DMS79 (cell line): ENCODE measurements around the gene HOXC5.

ENCODE experiments used
- DNase-seq: peaks from one replicate; lab custom pipeline; 2025; lab: John Stamatoyannopoulos, UW

Gene HOXC5

GRCh38 chr12:54032627-54033100, at the start of gene HOXC5:
HOXC5 (plus strand) TSS chr12:54033050; CDS start chr12:54033123, 73 bp downstream.
- peak; percentile 48 for DNase-seq

- DNase-seq = no peak
Observed at GRCh38 chr12:53983568-53983949, 49.3 kb upstream of the HOXC5 start.

GRCh38 chr12:53983950-53984572, 48.8 kb upstream of the HOXC5 start:
- DNase-seq = no peak

DNA sequence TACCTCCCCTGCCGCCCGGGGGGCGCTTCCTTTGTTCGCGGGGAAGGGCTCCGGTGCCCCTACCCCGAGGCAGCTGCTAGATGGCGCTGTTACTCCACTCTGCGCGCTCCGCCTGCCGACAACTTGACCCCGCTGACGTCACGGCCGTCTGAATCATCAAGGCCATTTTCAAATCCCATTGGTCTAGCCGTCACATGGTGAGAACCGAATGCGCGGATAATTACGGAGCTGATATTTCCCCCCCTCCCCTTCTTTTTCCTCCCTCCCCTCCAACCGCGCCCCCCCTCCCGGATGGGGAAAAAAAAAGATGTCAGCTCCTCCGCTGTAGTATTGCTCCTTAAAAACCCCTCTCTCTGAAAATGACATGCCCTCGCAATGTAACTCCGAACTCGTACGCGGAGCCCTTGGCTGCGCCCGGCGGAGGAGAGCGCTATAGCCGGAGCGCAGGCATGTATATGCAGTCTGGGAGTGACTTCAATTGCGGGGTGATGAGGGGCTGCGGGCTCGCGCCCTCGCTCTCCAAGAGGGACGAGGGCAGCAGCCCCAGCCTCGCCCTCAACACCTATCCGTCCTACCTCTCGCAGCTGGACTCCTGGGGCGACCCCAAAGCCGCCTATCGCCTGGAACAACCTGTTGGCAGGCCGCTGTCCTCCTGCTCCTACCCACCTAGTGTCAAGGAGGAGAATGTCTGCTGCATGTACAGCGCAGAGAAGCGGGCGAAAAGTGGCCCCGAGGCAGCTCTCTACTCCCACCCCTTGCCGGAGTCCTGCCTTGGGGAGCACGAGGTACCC, 47.8 kb upstream of the HOXC5 start, which contains the start of gene HOXC10:
Gene HOXC10 (plus strand): TSS at position 246 of the 791 bp plus-strand sequence. CDS start 114 bp downstream, at position 360.
- DNase-seq = peak; percentile 58

DNA sequence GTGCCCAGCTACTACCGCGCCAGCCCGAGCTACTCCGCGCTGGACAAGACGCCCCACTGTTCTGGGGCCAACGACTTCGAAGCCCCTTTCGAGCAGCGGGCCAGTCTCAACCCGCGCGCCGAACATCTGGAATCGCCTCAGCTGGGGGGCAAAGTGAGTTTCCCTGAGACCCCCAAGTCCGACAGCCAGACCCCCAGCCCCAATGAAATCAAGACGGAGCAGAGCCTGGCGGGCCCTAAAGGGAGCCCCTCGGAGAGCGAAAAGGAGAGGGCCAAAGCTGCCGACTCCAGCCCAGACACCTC, 47.2 kb upstream of the HOXC5 start:
- DNase-seq = no peak

DNA sequence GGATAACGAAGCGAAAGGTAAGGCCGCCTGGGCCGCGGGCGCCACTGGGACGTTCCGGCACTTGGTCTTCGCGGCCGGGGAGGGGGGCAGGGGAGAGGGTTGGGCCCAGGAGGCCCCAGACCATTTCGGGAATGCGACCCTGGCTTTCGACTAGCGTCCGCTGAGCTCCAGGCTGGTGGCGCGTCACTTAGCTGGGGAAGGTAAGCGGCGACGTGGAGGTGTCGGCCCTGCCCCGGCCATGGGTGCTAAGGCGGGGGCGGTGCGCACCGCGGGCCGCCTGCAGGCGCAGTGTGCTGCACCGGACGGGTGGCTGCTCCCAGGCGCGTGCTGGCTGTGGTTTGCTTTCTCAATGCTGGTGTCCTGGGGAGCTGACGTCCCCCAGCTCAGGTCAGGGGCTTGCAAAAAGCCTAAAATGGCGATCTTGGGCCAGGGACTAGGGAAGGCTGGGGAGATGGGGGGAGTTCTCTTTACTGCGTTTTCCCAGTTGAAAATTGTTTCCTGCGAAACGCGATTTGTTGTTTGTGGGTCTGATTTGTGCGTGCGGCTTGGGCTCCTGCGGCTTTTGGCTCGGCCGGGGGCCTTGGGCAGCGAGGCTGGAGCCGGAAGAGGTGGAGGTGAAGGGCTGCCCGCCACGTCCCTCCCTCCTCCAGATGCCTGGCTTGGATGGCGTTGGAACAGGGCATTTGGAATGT, 46.7 kb upstream of the HOXC5 start:
- no peak for DNase-seq

DNA sequence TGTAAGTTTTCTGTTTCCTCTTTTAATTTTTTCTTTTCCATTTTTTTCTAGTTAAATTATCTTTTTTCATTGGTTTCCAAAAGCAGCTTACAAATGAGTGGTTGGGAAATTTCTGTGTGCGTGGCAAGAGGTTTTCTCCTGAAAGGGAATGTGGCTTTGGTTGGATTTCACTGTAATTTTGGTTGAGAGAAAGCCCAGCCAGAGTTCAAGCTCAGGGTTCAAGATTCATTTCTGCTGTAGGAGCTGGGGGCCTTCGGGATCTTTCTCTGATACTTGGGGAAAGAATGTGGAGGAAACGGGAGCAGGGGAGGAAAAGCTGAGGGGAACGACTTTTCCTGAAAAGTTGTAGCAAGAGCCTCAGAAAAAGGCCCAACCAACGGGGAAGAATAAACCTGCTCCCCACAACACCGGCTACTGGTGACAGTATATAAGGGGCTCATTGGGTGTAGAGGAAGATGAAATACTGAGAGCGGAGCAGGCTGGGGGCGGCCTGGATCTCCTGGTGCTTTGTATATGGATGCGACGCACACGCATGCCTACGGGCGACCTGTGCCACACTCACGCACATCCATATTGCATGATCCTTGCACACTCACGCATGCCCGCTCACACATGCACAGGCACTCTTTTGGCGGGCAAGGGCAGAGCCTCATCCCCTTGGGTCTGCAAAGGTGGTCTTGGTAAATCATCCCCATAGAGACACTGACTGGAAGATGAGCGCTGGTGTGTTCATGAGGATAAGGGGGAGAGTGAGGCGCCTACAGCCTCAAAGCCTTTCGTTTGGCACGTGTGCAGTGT, 46.0 kb upstream of the HOXC5 start:
- DNase-seq = no peak

DNA sequence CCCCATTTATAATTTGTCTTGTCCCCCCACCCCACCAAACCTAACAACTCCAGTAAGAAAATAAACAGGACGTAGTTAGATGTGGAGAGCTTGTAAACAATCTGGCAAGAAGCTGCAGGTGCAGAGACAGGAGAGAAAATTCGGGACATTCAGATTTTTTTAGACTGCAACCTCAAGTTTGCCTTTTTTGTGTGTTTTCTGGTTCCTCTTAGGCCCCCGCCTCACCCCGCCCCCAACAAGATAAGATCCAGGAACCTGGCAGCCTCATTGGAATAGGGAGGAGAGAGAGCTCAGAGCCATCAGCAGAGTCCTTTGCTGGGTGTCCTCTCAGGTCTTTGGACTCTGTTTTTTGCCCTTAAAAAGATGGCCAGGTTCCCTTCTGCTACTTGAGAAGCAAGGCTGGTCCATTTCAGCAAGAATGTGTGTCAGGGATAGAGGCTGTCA, 45.0 kb upstream of the HOXC5 start:
- DNase-seq = no peak

GRCh38 chr12:53988541-53989226, 44.2 kb upstream of the HOXC5 start:
- no peak for DNase-seq

- DNase-seq = no peak
Observed at GRCh38 chr12:53989227-53990113, 43.4 kb upstream of the HOXC5 start.

GRCh38 chr12:53990311-53991076, 42.4 kb upstream of the HOXC5 start:
- DNase-seq = no peak

DNA sequence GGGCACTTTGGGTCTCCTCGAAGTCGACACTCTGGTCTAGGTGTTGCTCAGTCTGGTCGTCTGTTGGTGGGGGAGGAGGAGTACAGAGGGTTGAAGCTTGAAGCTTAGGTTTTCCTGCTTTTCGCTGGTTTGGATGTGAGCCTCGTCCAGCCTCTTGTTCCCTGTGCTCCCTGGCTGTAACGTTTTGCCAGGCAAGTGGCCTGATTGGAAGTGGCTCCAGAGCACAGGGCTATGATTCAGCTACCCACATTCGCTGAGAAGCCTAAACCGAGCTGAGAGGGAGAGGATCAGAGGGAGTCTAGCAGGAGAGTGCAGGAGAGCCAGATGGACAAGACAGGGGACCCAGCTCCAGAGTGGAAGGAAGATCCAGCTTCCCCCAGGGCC, 41.8 kb upstream of the HOXC5 start:
- DNase-seq = no peak

GRCh38 chr12:53992377-53992889, 40.4 kb upstream of the HOXC5 start:
- no peak for DNase-seq

- DNase-seq = no peak
Observed at GRCh38 chr12:53993162-53994008, 39.5 kb upstream of the HOXC5 start.

DNA sequence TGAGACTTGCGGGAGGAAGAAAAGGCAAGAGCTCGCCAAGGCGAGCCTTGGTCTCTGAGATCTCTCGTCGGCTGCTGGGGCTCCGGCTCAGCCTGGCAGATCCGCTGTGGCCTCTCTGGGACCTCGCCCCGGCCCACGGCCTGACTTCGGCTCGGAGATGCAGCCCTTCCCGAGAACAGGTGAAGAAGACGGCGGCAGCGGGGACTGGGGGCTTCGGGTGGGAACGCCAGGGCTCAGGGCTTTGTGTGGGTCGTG, 38.9 kb upstream of the HOXC5 start:
- no peak for DNase-seq

GRCh38 chr12:53994264-53995001, 38.4 kb upstream of the HOXC5 start:
- no peak for DNase-seq

DNA sequence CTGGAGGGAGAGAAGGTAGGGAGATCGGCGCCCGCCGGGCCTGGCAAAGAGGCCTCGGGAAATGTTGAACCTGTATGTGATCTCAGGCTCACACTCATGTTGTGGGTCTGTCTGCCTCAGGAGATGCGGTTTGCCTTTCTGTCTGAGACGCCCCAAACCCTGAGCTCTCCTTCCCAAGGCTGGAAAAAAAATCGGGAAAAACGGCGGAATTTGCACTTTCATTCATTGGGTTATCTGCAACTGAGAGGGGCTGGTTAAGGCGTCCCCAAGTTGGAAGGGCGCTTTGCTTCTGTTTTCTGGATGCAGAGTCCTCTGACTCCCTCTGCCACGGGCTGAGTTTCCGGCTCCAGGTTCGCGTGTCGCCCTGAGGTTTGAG, 37.9 kb upstream of the HOXC5 start:
- no peak for DNase-seq
